GM19455 (cell line): ENCODE measurements around the gene HVCN1.
"Not testable (repeated sequence)": the region's sequence is repeated elsewhere in the genome, so short reads cannot be mapped to it uniquely, and the experiment has no call there.

Source experiments
- ATAC-seq: cut with Tn5 transposase; IDR thresholded peaks from one replicate; pipeline ENCODE4 v1.9.1; 2021; ENCODE audit not compliant: unreplicated experiment

Gene HVCN1

GRCh38 chr12:110619534-110619953 is 69.4 kb downstream of the HVCN1 start:
- ATAC-seq: no peak

- no peak for ATAC-seq
These were observed 72.3 kb downstream of the HVCN1 start for GRCh38 chr12:110616471-110617115.

- no peak for ATAC-seq
These were observed 73.7 kb downstream of the HVCN1 start for GRCh38 chr12:110615171-110615570.

- peak; percentile 96 for ATAC-seq
These were observed 74.9 kb downstream of the HVCN1 start, which contains the start of gene TCTN1 for GRCh38 chr12:110613771-110614684. Gene TCTN1, plus strand, starts transcription at chr12:110614129. Its CDS starts 54 bp downstream, at chr12:110614183.

DNA sequence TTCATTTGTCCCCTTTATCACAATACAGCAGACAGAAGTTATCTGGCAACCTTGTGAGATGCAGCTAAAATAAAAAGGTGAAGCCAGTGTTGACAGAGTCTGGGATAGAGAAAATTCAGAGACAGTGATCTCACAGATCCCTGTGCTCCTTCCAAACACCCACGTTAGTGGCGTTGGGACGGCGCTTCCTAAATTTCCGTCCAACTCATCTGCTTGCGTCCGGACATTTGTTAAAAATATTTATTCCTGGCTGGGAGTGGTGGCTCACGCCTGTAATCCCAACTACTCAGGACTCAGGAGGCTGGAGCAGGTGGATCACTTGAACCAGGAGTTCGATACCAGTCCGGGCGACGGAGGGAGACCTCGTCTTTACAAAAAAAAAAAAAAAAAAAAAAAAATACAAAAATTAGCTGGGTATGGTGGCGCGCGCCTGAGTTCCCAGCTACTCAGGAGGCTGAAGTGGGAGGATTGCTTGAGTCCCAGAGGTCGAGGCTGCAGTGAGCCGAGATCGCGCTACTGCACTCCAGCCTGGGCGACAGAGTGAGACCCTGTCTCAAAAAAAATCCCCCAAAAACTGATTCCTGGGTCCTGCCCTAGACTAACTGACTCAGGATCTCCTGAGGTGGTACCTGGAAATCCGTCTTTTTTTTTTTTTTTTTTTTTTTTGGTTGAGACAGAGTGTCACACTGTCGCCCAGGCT is 75.7 kb downstream of the HVCN1 start:
- ATAC-seq: no peak

DNA sequence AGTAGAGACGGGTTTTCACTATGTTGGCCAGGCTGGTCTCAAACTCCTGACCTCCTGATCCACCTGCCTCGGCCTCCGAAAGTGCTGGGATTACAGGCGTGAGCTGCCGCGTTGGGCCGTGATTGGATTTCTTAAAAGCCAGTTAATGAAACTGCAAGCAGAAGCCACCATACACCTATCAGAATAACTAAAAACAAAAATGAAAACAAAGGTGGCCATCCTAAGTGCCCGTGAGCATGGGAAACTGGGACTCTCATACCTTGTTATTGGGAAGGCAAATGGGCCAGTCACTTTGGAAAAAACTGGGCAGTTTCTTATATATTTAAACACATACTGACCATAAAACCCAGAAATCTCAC is 82.7 kb downstream of the HVCN1 start:
- peak; percentile 9 for ATAC-seq

DNA sequence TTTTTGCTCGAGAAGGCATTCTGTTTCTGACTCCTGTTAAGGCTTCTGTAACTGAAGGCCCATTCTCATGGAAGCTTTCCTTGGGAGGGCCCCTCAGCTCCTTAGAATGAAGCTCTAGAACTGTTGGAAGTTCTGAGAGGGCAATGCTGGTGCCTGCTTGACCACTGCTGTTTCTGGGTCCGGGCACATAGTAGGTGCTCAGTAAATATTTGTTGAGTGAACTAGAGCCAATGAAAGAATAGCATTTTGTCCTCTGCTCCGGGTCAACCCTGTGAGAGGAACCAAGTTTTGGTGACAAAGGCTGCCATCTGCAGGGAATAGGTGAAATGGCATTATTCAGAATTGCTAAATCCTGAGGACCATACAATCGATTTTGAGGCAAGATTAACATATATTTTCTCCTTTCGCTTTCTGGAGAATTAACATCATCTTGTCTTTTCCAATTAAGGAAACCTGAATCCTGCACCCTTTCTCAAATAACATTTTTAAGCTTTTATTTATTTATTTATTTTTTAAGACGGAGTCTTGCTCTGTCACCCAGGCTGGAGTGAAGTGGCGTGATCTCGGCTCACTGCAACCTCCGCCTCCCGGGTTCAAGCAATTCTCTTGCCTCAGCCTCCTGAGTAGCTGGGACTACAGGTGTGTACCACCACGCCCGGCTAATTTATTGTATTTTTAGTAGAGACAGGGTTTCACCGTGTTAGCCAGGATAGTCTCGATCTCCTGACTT is 86.7 kb downstream of the HVCN1 start:
- not testable (repeated sequence) for ATAC-seq

GRCh38 chr12:110600254-110600653 is 88.7 kb downstream of the HVCN1 start:
- ATAC-seq: no peak

- ATAC-seq: no peak
These were observed 89.6 kb downstream of the HVCN1 start for GRCh38 chr12:110599334-110599733.
